ENCODE results near the gene SORBS2.

DNA sequence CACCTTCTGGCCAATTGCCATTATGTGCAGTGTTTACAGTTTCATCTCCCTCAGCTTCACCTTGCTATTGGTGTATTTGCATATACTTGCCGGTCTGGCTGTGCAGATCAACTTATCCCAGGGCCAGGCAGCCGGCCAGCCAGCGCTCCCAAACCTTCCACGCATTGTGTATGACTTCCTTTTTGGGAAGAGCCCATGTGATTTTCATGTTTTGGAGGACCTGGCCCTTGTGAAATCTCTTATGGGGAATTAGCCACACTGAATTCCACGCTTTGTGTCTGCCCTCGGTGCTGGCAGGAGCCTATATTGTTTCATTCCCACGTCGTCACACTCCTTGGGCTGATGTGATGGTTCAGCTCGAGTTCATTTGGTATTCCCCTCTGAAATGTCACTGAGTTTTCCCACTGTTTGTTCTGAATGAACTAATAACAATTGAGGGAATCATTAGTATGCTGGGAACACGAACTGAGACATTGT, 270.7 kb downstream of the SORBS2 start:
- TF ChIP-seq, protein P1, sequence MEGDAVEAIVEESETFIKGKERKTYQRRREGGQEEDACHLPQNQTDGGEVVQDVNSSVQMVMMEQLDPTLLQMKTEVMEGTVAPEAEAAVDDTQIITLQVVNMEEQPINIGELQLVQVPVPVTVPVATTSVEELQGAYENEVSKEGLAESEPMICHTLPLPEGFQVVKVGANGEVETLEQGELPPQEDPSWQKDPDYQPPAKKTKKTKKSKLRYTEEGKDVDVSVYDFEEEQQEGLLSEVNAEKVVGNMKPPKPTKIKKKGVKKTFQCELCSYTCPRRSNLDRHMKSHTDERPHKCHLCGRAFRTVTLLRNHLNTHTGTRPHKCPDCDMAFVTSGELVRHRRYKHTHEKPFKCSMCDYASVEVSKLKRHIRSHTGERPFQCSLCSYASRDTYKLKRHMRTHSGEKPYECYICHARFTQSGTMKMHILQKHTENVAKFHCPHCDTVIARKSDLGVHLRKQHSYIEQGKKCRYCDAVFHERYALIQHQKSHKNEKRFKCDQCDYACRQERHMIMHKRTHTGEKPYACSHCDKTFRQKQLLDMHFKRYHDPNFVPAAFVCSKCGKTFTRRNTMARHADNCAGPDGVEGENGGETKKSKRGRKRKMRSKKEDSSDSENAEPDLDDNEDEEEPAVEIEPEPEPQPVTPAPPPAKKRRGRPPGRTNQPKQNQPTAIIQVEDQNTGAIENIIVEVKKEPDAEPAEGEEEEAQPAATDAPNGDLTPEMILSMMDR (IDR thresholded peaks at IDR 0.05) = no peak
- no peak for TF ChIP-seq POLR2A (IDR thresholded peaks at IDR 0.05)

Data from uterus (tissue), 2 donors.